Placental epithelial cell (primary cell): Measurements from ENCODE around the gene OR2T4. TPM values are rescaled to one million over a fixed set of nuclear protein-coding genes. Genes with fewer than 3 reads are reported as not detected.

ENCODE experiments used
- total RNA-seq: library from RNA; depleted of rRNA; stranded (reverse); fragments of >200 nt; gene quantifications from 2 replicates; pipeline ENCODE4 v1.2.3, GENCODE V29; 2012

Gene OR2T4
- not detected in 2 replicates for total RNA-seq

GRCh38 chr1:248361121-248361715 is at the start of gene OR2T4:
Gene OR2T4 (plus strand): TSS chr1:248361665. CDS start chr1:248361665, 0 bp downstream.

DNA sequence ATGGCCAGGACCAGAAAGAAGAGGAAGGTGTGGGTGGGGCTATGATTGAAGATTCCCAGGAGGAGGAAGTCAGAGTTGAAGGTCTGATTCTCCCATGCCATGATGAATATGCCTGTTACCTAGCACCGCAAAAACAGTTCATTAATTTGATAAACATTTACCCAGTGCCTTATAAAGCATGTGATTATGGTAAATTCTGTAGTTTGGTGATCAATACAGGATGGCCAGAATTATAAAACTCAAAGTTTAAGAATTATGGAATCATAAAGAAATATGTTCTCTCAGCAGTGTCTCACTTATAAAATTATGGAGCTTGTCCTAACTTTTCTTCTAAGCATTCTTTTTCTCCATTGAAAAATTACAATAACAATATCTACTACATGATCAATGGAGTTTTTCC is 37.0 kb upstream of the OR2T4 start, which contains the start of gene OR2M7:
OR2M7 (minus strand) TSS at position 101 of the 400 bp plus-strand sequence; CDS start at position 101, 0 bp downstream.

GRCh38 chr1:248348475-248348874 is 13.0 kb upstream of the OR2T4 start, which contains the start of gene OR14C36:
Gene OR14C36 (plus strand): TSS chr1:248348775. CDS start chr1:248348775, 0 bp downstream.

GRCh38 chr1:248375446-248375845 is 14.0 kb downstream of the OR2T4 start, which contains the start of gene OR2T6:
Gene OR2T6 (plus strand): TSS chr1:248375746. CDS start chr1:248387609, 11,863 bp downstream.

DNA sequence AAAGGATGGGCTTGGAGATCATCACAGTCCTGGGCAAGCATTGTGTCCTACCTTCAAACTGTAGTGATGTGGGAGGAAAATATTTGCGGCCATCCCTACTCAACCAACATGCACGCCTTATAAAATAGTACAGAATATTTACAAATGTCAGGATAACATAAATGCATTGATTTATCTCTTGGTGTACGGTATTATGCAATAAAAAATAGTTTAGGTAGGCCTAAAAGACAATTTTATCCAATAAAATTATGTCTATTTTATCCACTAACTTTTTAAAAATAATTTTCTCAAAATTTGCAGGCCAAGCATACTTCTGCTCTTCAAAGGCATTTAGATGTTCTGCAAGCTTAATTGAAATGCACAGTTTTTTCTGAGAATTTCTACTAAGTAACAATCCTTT is 41.3 kb downstream of the OR2T4 start, which contains the start of gene OR2T1:
OR2T1 (plus strand) TSS at position 301 of the 400 bp plus-strand sequence. CDS start 3,100 bp downstream, outside the sequence.

Other genes with a start within 250 kb of the OR2T4 start
- gene OR2M5, start 216.5 kb upstream of the OR2T4 start, total RNA-seq, result not detected in 2 replicates
- gene OR2M2, start 186.8 kb upstream of the OR2T4 start, total RNA-seq, result not detected in 2 replicates
- gene OR2M3, start 164.4 kb upstream of the OR2T4 start, total RNA-seq, result not detected in 2 replicates
- not detected in 2 replicates for gene OR2M4, start 130.2 kb upstream of the OR2T4 start, total RNA-seq
- gene OR2T33, start 83.7 kb upstream of the OR2T4 start, total RNA-seq, result under 0.01 and 0.54 TPM in 2 replicates
- gene OR2T12, start 58.2 kb upstream of the OR2T4 start, total RNA-seq, result not detected in 2 replicates
- not detected in 2 replicates for gene OR2M7, start 37.1 kb upstream of the OR2T4 start, total RNA-seq
- not detected in 2 replicates for gene OR14C36, start 12.9 kb upstream of the OR2T4 start, total RNA-seq
- not detected in 2 replicates for gene OR2T6, start 14.1 kb downstream of the OR2T4 start, total RNA-seq
- gene OR2T1, start 41.4 kb downstream of the OR2T4 start, total RNA-seq, result not detected in 2 replicates
- gene OR2T2, start 84.0 kb downstream of the OR2T4 start, total RNA-seq, result 9.0 and 16.1 TPM in 2 replicates
- gene OR2T3, start 111.7 kb downstream of the OR2T4 start, total RNA-seq, result 0.65 and 0.79 TPM in 2 replicates
- gene OR2T5, start 126.9 kb downstream of the OR2T4 start, total RNA-seq, result 1.4 and 2.7 TPM in 2 replicates
- gene OR2G6, start 146.4 kb downstream of the OR2T4 start, total RNA-seq, result 4.3 and 13.2 TPM in 2 replicates
- 9.4 and 19.7 TPM in 2 replicates for gene OR2T29, start 201.1 kb downstream of the OR2T4 start, total RNA-seq
- gene OR2T34, start 213.1 kb downstream of the OR2T4 start, total RNA-seq, result 9.8 and 12.4 TPM in 2 replicates
- 9.8 and 22.2 TPM in 2 replicates for gene OR2T10, start 236.0 kb downstream of the OR2T4 start, total RNA-seq